HepG2 (cell line): ENCODE results near the gene EPC2. TPM values are rescaled to one million over a fixed set of nuclear protein-coding genes. Genes with fewer than 3 reads are reported as not detected.

Source experiments
- ATAC-seq: fragments of 200-7000 bp; cut with Tn5 transposase; 3 replicates; pipeline ENCODE4 v1.9.1; 2020; ENCODE audit warnings: mild to moderate bottlenecking, moderate library complexity
- BruUV-seq: library from RNA; stranded (reverse); fragments of 400-500 nt; replicated peaks from 2 replicates; lab custom pipeline; 2021; lab: Mats Ljungman, UMichigan
- CTCF ChIA-PET: fragments of 300-600 bp; formaldehyde crosslinking; extraction: SDS; loops from one replicate; lab custom pipeline; 2021; ENCODE audit warnings: low total read pairs, inconsistent platforms, low intra/inter-chr PET ratio; lab: Yijun Ruan, JAX
- POLR2A ChIA-PET: fragments of 350-600 bp; sonication (Branson Sonifier 250); formaldehyde crosslinking; loops from one replicate; lab custom pipeline; 2020; ENCODE audit warnings: antibody characterized with exemption, inconsistent platforms; lab: Yijun Ruan, JAX
- DNase-seq: peaks from one replicate; pipeline ENCODE4 v3.0.0-alpha.2; 2015; ENCODE audit warnings: low spot score
- FAIRE-seq: peaks from 3 replicates; lab custom pipeline; 2011; peaks lifted over from hg19 to GRCh38; lab: Jason Lieb, UNC
- H2AFZ ChIP-seq: one replicate; pipeline ENCODE4 v1.6.1; 2011; ENCODE audit warnings: low read length, inconsistent platforms
- H3K27ac ChIP-seq: fragments of 300-600 bp; 3 replicates; pipeline ENCODE4 v1.8.0; 2011; ENCODE audit warnings: mixed run types, mild to moderate bottlenecking, mixed read lengths, low read length, inconsistent platforms; ENCODE audit not compliant: insufficient read depth; ENCODE audit errors: extremely low read length
- H3K27me3 ChIP-seq, 2 experiments: fragments of 200-600 bp in 1 of 2; 2 replicates in 1 of 2; 3 replicates in 1 of 2; pipeline versions ENCODE4 v1.6.0 to v1.8.0; 2011; ENCODE audit warnings: low read length in 2 of 2, mild to moderate bottlenecking in 2 of 2, moderate library complexity in 2 of 2, inconsistent platforms in 1 of 2; ENCODE audit not compliant: insufficient read depth in 2 of 2, control insufficient read depth in 1 of 2
- H3K36me3 ChIP-seq, 2 experiments: fragments of 200-600 bp in 1 of 2; replicated peaks in 1 of 2; 2 replicates in 1 of 2; 3 replicates in 1 of 2; pipeline versions ENCODE4 v1.5.1 to v1.8.0; 2011; ENCODE audit warnings: low read length in 2 of 2, inconsistent platforms in 1 of 2; ENCODE audit not compliant: insufficient read depth in 2 of 2, control insufficient read depth in 1 of 2
- H3K4me1 ChIP-seq: 2 replicates; pipeline ENCODE4 v1.5.1; 2012; ENCODE audit warnings: low read length, inconsistent platforms; ENCODE audit not compliant: insufficient read depth
- H3K4me2 ChIP-seq: 2 replicates; pipeline ENCODE4 v1.6.0; 2011; ENCODE audit warnings: low read depth, low read length, inconsistent platforms
- H3K4me3 ChIP-seq, 3 experiments: fragments of 200-600 bp in 1 of 3; sonication (generic), shearing (Covaris generic) in 1 of 3; replicated peaks in 1 of 3; 2 replicates each; pipeline ENCODE4 v1.5.1; 2011 to 2016; ENCODE audit warnings: low read length in 3 of 3, inconsistent platforms in 2 of 3, low read depth in 2 of 3, mild to moderate bottlenecking in 2 of 3, control low read depth in 1 of 3, mixed read lengths in 1 of 3; ENCODE audit not compliant: insufficient read depth in 1 of 3
- H3K79me2 ChIP-seq: one replicate; pipeline ENCODE4 v1.6.1; 2011; ENCODE audit warnings: low read length, inconsistent platforms; ENCODE audit not compliant: insufficient read depth
- H3K9ac ChIP-seq: 2 replicates; pipeline ENCODE4 v1.6.0; 2011; ENCODE audit warnings: mild to moderate bottlenecking, low read depth, low read length, inconsistent platforms; ENCODE audit not compliant: insufficient read depth
- H3K9me3 ChIP-seq: 2 replicates; pipeline ENCODE4 v1.5.1; 2012; ENCODE audit warnings: mild to moderate bottlenecking, low read length
- H4K20me1 ChIP-seq: 2 replicates; pipeline ENCODE4 v1.6.0; 2011; ENCODE audit warnings: inconsistent platforms, mild to moderate bottlenecking, low read length, moderate library complexity; ENCODE audit not compliant: insufficient read depth
- GLI4 ChIP-seq: sonication (generic); formaldehyde crosslinking; IDR thresholded peaks from 2 replicates; pipeline ENCODE4 v1.5.1; 2020; ENCODE audit warnings: missing genetic modification reagents, mild to moderate bottlenecking, moderate library complexity, borderline replicate concordance
- HES4 ChIP-seq: sonication (generic); formaldehyde crosslinking; IDR thresholded peaks from 2 replicates; pipeline ENCODE4 v1.9.0; 2021; ENCODE audit warnings: mild to moderate bottlenecking, missing genetic modification reagents, borderline replicate concordance
- HNRNPK ChIP-seq: fragments of 200-400 bp; formaldehyde crosslinking; IDR thresholded peaks from 2 replicates; pipeline ENCODE4 v1.6.1; 2018; ENCODE audit warnings: low read length, low read depth, moderate library complexity, mild to moderate bottlenecking; ENCODE audit not compliant: poor library complexity, severe bottlenecking
- MED8 ChIP-seq: sonication (generic); formaldehyde crosslinking; IDR thresholded peaks from 2 replicates; pipeline ENCODE4 v1.8.1; 2023; ENCODE audit warnings: mild to moderate bottlenecking, missing genetic modification reagents; ENCODE audit not compliant: insufficient replicate concordance
- NFKBIZ ChIP-seq: IDR thresholded peaks from 2 replicates; pipeline ENCODE4 v1.6.1; 2018; ENCODE audit warnings: missing genetic modification reagents, missing compliant biosample characterization
- NR3C1 ChIP-seq: sonication (generic); formaldehyde crosslinking; IDR thresholded peaks from 2 replicates; pipeline ENCODE4 v1.4.0; 2020; ENCODE audit warnings: missing genetic modification reagents
- TBL1XR1 ChIP-seq: fragments of 150-350 bp; IDR thresholded peaks from 2 replicates; pipeline ENCODE4 v1.6.1; 2014; ENCODE audit warnings: borderline replicate concordance, low read length; ENCODE audit not compliant: partially characterized antibody
- ZMYM4 ChIP-seq: sonication (generic); formaldehyde crosslinking; IDR thresholded peaks from 2 replicates; pipeline ENCODE4 v1.8.1; 2023; ENCODE audit warnings: mild to moderate bottlenecking, missing genetic modification reagents
- ZNF33B ChIP-seq: sonication (generic); formaldehyde crosslinking; IDR thresholded peaks from 2 replicates; pipeline ENCODE4 v1.5.1; 2020; ENCODE audit warnings: mild to moderate bottlenecking, missing genetic modification reagents
- ZNF496 ChIP-seq: sonication (generic); formaldehyde crosslinking; IDR thresholded peaks from 2 replicates; pipeline ENCODE4 v1.8.1; 2023; ENCODE audit warnings: mild to moderate bottlenecking, moderate library complexity, missing genetic modification reagents; ENCODE audit not compliant: insufficient replicate concordance
- WGBS: methylation state at CpG from one replicate; pipeline ENCODE4 v1.1.6; 2017; ENCODE audit warnings: low lambda C conversion rate; 5-methylcytosine and 5-hydroxymethylcytosine counted together
- in situ Hi-C: cut with HindIII; loops from 2 replicates; pipeline ENCODE4 v1.10.0; 2017; ENCODE audit warnings: low pct_unique_long_range_greater_than_20kb; ENCODE audit not compliant: extremely low pct_ligation_motif_present
- intact Hi-C: fragments of 100-400 bp; cut with micrococcal nuclease; formaldehyde crosslinking; loops from one replicate; pipeline ENCODE4 v1.10.0; 2022; ENCODE audit not compliant: unreplicated experiment
- polyA plus RNA-seq, 8 experiments: library from polyadenylated mRNA; depleted of rRNA in 3 of 8; stranded (reverse) in 7 of 8; unstranded in 1 of 8; fragments of >200 nt; fragmentation: Illumina TruSeq in 4 of 8; extraction: Trizol in 4 of 8; gene quantifications; 2 replicates each; pipeline versions ENCODE4 v1.2.1 to v1.2.3, GENCODE V29; 2011 to 2016; ENCODE audit warnings: low read depth in 4 of 8, missing spikeins in 1 of 8, mixed read lengths in 1 of 8; ENCODE audit not compliant: insufficient read depth in 1 of 8
- total RNA-seq, 5 experiments: library from RNA; depleted of rRNA; stranded (reverse); fragments of >200 nt; fragmentation: Illumina TruSeq; extraction: Trizol; gene quantifications; 2 replicates each; pipeline ENCODE4 v1.2.3, GENCODE V29; 2016; ENCODE audit warnings: low read depth in 1 of 5
- TF ChIP-seq, protein P1 (sequence below): sonication (generic); formaldehyde crosslinking; IDR thresholded peaks from 2 replicates; pipeline ENCODE4 v1.5.0; 2020; ENCODE audit warnings: mild to moderate bottlenecking, missing genetic modification reagents

The EPC2 gene
- total and polyA plus RNA-seq, 2 of the 13 experiments (the other 11 are each of a cell fraction or from before 2014, with no cell fraction given) = 20.5 to 22.0 TPM

DNA sequence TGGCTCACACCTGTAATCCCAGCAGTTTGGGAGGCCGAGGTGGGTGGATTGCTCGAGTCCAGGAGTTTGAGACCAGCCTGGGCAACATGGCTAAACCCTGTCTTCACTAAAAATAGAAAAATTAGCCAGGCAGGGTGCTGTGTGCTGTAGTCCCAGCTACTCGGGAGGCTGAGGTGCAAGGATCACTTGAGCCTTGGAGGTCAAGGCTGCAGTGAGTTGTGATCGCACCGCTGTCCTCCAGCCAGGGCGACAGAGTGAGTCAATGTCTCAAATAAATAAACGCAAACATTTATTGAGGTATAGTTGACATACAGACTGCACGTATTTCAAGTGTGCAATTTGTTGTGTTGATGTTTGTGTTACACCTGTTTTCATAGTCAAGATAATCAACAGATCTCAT lies 19.7 kb downstream of the EPC2 start:
- Histone ChIP-seq H3K27ac (no peak overlapping the region), H3K4me2 (no peak overlapping the region), H3K27me3 (no peaks in the 10 kb centered on the region), H3K36me3 (no peaks in the 10 kb centered on the region; a peak in 1 of 5 replicates), H3K4me3 (no peak overlapping the region), H3K4me1 (peaks cover 19% of the 10 kb centered on the region), H3K79me2 (peaks cover 88% of the 10 kb centered on the region), H2AFZ (no peak overlapping the region), H3K9me3 (no peaks in the 10 kb centered on the region), H4K20me1 (peaks cover 35% of the 10 kb centered on the region), H3K9ac (no peak overlapping the region)
- ChIA-PET CTCF (no interaction called here), POLR2A (no interaction called here)
- WGBS = 77% methylated on average over 8 of the region's 8 CpGs
- in situ Hi-C loops (no loop called here), intact Hi-C loops (no loop called here)
- DNase-seq = no peak
- no TSS peak for BruUV-seq
- peak; percentile 58 for ATAC-seq
- TF ChIP-seq HNRNPK (no peak), ZNF496 (no peak), NR3C1 (CRISPR knock-in tag) (no peak), GLI4 (CRISPR knock-in tag) (no peak), TBL1XR1 (no peak), ZNF33B (CRISPR knock-in tag) (no peak), ZMYM4 (CRISPR knock-in tag) (peak; percentile 37; the same call in 1 of the 2 replicates), NFKBIZ (CRISPR knock-in tag) (no peak), MED8 (CRISPR knock-in tag) (no peak), HES4 (CRISPR knock-in tag) (no peak)
- TF ChIP-seq, protein P1, sequence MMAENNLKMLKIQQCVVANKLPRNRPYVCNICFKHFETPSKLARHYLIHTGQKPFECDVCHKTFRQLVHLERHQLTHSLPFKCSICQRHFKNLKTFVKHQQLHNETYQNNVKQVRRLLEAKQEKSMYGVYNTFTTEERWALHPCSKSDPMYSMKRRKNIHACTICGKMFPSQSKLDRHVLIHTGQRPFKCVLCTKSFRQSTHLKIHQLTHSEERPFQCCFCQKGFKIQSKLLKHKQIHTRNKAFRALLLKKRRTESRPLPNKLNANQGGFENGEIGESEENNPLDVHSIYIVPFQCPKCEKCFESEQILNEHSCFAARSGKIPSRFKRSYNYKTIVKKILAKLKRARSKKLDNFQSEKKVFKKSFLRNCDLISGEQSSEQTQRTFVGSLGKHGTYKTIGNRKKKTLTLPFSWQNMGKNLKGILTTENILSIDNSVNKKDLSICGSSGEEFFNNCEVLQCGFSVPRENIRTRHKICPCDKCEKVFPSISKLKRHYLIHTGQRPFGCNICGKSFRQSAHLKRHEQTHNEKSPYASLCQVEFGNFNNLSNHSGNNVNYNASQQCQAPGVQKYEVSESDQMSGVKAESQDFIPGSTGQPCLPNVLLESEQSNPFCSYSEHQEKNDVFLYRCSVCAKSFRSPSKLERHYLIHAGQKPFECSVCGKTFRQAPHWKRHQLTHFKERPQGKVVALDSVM (CRISPR knock-in tag) = peak; percentile 81
- no peak for FAIRE-seq
